ENCODE results near the gene RANBP17. TPM values are rescaled to one million over a fixed set of nuclear protein-coding genes. Genes with fewer than 3 reads are reported as not detected.

Gene RANBP17
- total RNA-seq (not detected), polyA plus RNA-seq (not detected)

DNA sequence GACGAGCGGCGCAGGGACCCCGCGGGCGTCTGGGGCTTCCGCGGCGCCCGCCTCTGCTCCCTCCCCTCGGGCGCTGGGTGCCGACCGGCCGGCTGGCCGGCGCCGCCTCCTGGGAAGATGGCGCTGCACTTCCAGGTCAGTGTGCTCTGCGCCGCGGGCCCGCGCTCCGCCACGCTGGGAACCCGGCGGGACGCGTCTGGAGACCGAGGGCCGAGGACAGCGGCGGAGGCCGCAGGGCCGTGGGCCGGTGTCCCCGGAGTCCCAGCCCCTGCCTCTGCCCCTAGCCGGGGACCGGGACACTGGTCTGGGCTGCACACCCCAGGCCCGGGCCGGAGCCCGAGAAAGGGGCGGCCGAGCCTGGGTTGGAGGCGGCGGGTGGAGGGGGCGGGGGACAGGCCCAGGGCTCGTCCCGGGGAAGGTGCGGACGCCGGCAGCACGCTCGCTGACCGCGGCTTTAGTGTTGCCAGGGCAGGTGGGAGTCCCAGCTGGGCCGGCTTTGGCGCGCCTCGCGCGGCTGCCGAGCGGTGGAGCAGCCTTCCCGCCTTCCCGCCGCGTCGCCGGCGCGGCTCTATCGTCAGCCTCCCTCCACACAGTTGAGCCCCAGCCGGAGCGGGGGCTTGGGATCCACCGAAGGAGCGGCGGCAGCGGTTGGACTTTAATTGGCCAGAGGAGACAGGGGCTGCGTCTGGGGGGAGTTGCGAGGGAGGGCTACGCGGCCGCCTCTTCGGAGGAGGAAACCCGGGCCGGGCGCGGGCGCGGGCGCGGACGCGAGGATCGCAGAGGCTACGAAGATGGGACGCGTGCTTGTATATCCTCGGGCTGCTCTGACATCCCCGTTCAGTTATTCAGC is at the start of gene RANBP17:
RANBP17 (plus strand) TSS at position 102 of the 850 bp plus-strand sequence.
- DNase-seq, result no peak
- no peak within 1 kb of the TSS for H3K27ac Mint-ChIP-seq
- peak within 1 kb of the TSS in 4 of 8 donors; percentile 2 to 67 (median 30) for H3K4me3 Mint-ChIP-seq
- no peak within 1 kb of the TSS for H3K27ac ChIP-seq (ENCODE audit: low read depth, low read length)
- ChIA-PET POLR2A (ENCODE audit: partially characterized antibody) (no interaction called here), CTCF (ENCODE audit: partially characterized antibody) (no interaction called here)
- H3K9me3 Mint-ChIP-seq, result peaks cover 6 to 55% (median 35%) of the 10 kb centered on the region in 8 donors
- H3K4me1 Mint-ChIP-seq, result peaks cover 0 to 6% (median 3%) of the 10 kb centered on the region in 4 donors
- peaks cover 25 to 35% of the 10 kb centered on the region in 2 donors for H3K27me3 Mint-ChIP-seq
- intact Hi-C loops (cut with micrococcal nuclease), result no loop called here
- H3K27me3 ChIP-seq (ENCODE audit: insufficient read depth, low read length), result no peaks in the 10 kb centered on the region
- H3K4me3 ChIP-seq (ENCODE audit: low read length in 2 of 2), result no peak within 1 kb of the TSS
- H3K4me1 ChIP-seq (ENCODE audit: insufficient read depth, low read length), result no peaks in the 10 kb centered on the region
- no peaks in the 10 kb centered on the region for H3K36me3 ChIP-seq (ENCODE audit: insufficient read depth, low read length)
- peaks cover 0 to 8% of the 10 kb centered on the region in 2 donors for H3K9me3 ChIP-seq (ENCODE audit: control insufficient read depth in 1 of 2, low read length in 2 of 2)
- H3K36me3 Mint-ChIP-seq, result peaks cover 11 to 14% of the 10 kb centered on the region in 2 donors

DNA sequence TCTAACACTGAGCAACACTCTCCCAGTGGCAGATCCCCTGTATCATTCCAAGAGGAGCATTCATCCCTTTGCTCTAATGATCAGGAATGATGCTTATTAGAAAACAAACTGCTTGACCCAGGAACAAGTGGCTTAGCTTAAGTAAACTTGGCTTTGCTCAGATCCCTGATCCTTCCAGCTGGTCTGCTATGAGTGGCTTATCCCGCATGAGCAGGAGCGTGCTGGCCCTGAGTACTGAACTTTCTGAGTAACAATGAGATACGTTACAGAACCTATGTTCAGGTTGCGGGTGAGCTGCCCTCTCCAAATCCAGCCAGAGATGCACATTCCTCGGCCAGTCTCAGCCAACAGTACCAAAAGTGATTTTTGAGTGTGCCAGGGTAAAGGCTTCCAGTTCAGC is 48.6 kb upstream of the RANBP17 start:
- peaks cover 0 to 2% (median 0%) of the 10 kb centered on the region in 8 donors for H3K9me3 Mint-ChIP-seq
- no peaks in the 10 kb centered on the region for H3K4me1 ChIP-seq (ENCODE audit: insufficient read depth, low read length)
- no peaks in the 10 kb centered on the region for H3K9me3 ChIP-seq (ENCODE audit: control insufficient read depth in 1 of 2, low read length in 2 of 2)
- no peak for DNase-seq
- ChIA-PET POLR2A (ENCODE audit: partially characterized antibody) (no interaction called here), CTCF (ENCODE audit: partially characterized antibody) (no interaction called here)
- H3K4me3 ChIP-seq (ENCODE audit: low read length in 2 of 2), result no peak overlapping the region
- no peak overlapping the region for H3K27ac ChIP-seq (ENCODE audit: low read depth, low read length)
- no peaks in the 10 kb centered on the region for H3K36me3 ChIP-seq (ENCODE audit: insufficient read depth, low read length)
- no peaks in the 10 kb centered on the region for H3K27me3 ChIP-seq (ENCODE audit: insufficient read depth, low read length)
- H3K4me1 Mint-ChIP-seq, result no peaks in the 10 kb centered on the region
- intact Hi-C loops (cut with micrococcal nuclease), result no loop called here
- H3K27ac Mint-ChIP-seq, result no peak overlapping the region
- H3K27me3 Mint-ChIP-seq, result peaks cover 10 to 12% of the 10 kb centered on the region in 2 donors
- H3K36me3 Mint-ChIP-seq, result no peaks in the 10 kb centered on the region
- no peak overlapping the region for H3K4me3 Mint-ChIP-seq

DNA sequence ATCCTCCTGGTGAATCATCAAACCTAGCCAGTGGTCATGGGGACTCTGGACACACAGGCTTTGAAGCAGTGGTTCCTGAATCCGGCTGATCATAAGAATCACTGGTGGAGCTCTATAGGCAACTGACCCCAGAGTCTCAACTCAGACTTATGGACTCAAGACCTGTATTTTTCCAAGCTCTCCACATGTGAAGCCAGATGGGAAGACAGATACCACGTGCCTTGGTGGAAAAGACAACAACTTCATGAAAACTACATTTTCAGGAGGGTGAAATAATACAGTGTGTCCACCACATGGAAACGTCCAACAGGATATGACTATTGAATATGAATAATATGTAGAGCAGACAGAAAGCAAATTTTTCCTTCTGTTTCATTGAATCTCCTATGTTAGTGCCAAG is 44.6 kb upstream of the RANBP17 start:
- Histone ChIP-seq H3K36me3 (ENCODE audit: insufficient read depth, low read length) (no peaks in the 10 kb centered on the region), H3K27ac (ENCODE audit: low read depth, low read length) (no peak overlapping the region), H3K4me1 (ENCODE audit: insufficient read depth, low read length) (no peaks in the 10 kb centered on the region), H3K4me3 (ENCODE audit: low read length in 2 of 2) (no peak overlapping the region), H3K9me3 (ENCODE audit: control insufficient read depth in 1 of 2, low read length in 2 of 2) (no peaks in the 10 kb centered on the region), H3K27me3 (ENCODE audit: insufficient read depth, low read length) (no peaks in the 10 kb centered on the region)
- Mint-ChIP-seq H3K36me3 (no peaks in the 10 kb centered on the region), H3K4me1 (no peaks in the 10 kb centered on the region), H3K27ac (no peak overlapping the region), H3K4me3 (no peak overlapping the region), H3K27me3 (peaks cover 2 to 4% of the 10 kb centered on the region in 2 donors), H3K9me3 (no peaks in the 10 kb centered on the region)
- no peak for DNase-seq
- intact Hi-C loops (cut with micrococcal nuclease), result no loop called here
- ChIA-PET POLR2A (ENCODE audit: partially characterized antibody) (no interaction called here), CTCF (ENCODE audit: partially characterized antibody) (no interaction called here)

DNA sequence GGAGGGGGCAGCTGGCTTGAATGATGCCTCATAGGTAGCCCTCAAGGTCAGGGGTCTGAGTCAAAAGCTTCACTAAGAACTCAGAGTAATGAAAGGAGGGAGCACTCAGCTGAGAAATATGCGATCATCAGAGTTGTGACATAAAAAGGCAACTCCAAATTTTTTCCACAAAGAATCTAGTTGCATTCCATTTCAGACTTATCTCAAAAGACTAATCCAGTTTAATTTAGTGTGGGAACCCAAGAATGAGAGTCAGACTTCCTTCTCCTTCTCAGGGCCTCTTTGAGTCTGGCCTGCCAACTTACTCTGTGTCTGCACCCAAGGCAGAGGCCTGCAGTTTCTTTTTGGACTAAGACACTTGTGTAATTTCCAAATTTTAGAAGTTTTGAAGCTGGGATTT is 43.6 kb upstream of the RANBP17 start:
- intact Hi-C loops (cut with micrococcal nuclease), result no loop called here
- H3K36me3 ChIP-seq (ENCODE audit: insufficient read depth, low read length), result no peaks in the 10 kb centered on the region
- CTCF ChIA-PET (ENCODE audit: partially characterized antibody), result no interaction called here
- Mint-ChIP-seq H3K4me1 (no peaks in the 10 kb centered on the region), H3K9me3 (peaks cover 0 to under 1% (median 0%) of the 10 kb centered on the region in 8 donors), H3K4me3 (no peak overlapping the region), H3K27me3 (no peaks in the 10 kb centered on the region), H3K27ac (no peak overlapping the region), H3K36me3 (no peaks in the 10 kb centered on the region)
- no peaks in the 10 kb centered on the region for H3K27me3 ChIP-seq (ENCODE audit: insufficient read depth, low read length)
- no peak overlapping the region for H3K4me3 ChIP-seq (ENCODE audit: low read length in 2 of 2)
- H3K27ac ChIP-seq (ENCODE audit: low read depth, low read length), result no peak overlapping the region
- DNase-seq, result no peak
- no peaks in the 10 kb centered on the region for H3K4me1 ChIP-seq (ENCODE audit: insufficient read depth, low read length)
- no peaks in the 10 kb centered on the region for H3K9me3 ChIP-seq (ENCODE audit: control insufficient read depth in 1 of 2, low read length in 2 of 2)
- POLR2A ChIA-PET (ENCODE audit: partially characterized antibody), result no interaction called here

DNA sequence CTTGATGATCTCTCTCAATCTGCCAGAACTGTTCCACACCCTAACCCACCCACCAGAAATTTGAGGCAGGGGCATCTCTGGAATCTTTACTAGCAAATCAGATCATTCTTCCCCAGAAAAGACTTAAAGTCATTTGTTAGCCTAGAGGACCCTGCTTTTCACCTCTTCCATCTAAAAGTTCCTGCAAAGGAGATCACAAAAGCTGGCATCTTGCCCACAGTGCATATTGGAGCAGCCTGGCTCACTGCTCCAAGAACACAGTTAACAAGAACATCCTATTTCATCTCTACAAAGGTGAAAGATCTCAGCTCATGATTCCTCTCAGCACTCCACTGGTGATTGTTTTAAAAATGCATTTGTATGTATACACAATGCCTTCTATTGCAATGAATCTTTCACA is 42.0 kb upstream of the RANBP17 start:
- CTCF ChIA-PET (ENCODE audit: partially characterized antibody), result no interaction called here
- no peak for DNase-seq
- Mint-ChIP-seq H3K4me1 (no peaks in the 10 kb centered on the region), H3K27ac (no peak overlapping the region), H3K36me3 (no peaks in the 10 kb centered on the region), H3K9me3 (peaks cover 0 to 2% (median 0%) of the 10 kb centered on the region in 8 donors), H3K27me3 (no peaks in the 10 kb centered on the region), H3K4me3 (no peak overlapping the region)
- no peaks in the 10 kb centered on the region for H3K4me1 ChIP-seq (ENCODE audit: insufficient read depth, low read length)
- POLR2A ChIA-PET (ENCODE audit: partially characterized antibody), result no interaction called here
- no peak overlapping the region for H3K27ac ChIP-seq (ENCODE audit: low read depth, low read length)
- H3K9me3 ChIP-seq (ENCODE audit: control insufficient read depth in 1 of 2, low read length in 2 of 2), result no peaks in the 10 kb centered on the region
- intact Hi-C loops (cut with micrococcal nuclease), result no loop called here
- H3K36me3 ChIP-seq (ENCODE audit: insufficient read depth, low read length), result no peaks in the 10 kb centered on the region
- no peaks in the 10 kb centered on the region for H3K27me3 ChIP-seq (ENCODE audit: insufficient read depth, low read length)
- H3K4me3 ChIP-seq (ENCODE audit: low read length in 2 of 2), result no peak overlapping the region

DNA sequence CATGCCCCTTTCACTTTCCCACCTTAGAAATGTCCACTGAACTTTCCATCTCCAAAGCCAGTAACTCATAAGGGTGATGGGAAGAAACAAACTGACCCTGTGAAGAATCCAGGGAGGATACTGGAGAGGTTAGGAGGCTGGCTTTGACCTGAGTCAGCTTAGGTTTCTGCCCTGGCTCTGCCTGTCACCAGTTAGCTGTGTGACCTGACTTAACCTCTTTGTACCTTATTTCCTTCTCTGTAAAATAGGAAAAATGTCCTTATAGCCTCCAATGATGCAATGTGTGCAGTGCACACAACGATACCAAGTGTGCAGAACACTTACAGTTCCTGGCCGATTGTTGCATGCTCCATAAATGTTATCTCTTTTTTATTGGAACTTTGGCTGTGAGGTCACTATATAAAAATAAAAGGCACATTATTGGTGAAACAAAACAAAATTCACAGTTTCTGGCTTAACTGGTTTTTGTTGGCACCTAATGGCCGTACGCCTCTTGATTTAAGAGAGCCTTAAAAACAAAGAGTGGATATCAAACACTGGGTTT is 40.5 kb upstream of the RANBP17 start:
- Histone ChIP-seq H3K4me1 (ENCODE audit: insufficient read depth, low read length) (no peaks in the 10 kb centered on the region), H3K27me3 (ENCODE audit: insufficient read depth, low read length) (no peaks in the 10 kb centered on the region), H3K9me3 (ENCODE audit: control insufficient read depth in 1 of 2, low read length in 2 of 2) (no peaks in the 10 kb centered on the region), H3K27ac (ENCODE audit: low read depth, low read length) (no peak overlapping the region), H3K36me3 (ENCODE audit: insufficient read depth, low read length) (no peaks in the 10 kb centered on the region), H3K4me3 (ENCODE audit: low read length in 2 of 2) (no peak overlapping the region)
- Mint-ChIP-seq H3K27ac (no peak overlapping the region), H3K27me3 (no peaks in the 10 kb centered on the region), H3K4me1 (no peaks in the 10 kb centered on the region), H3K9me3 (peaks cover 0 to 2% (median 0%) of the 10 kb centered on the region in 8 donors), H3K36me3 (no peaks in the 10 kb centered on the region), H3K4me3 (no peak overlapping the region)
- no peak for DNase-seq
- intact Hi-C loops (cut with micrococcal nuclease), result no loop called here
- ChIA-PET POLR2A (ENCODE audit: partially characterized antibody) (no interaction called here), CTCF (ENCODE audit: partially characterized antibody) (no interaction called here)

DNA sequence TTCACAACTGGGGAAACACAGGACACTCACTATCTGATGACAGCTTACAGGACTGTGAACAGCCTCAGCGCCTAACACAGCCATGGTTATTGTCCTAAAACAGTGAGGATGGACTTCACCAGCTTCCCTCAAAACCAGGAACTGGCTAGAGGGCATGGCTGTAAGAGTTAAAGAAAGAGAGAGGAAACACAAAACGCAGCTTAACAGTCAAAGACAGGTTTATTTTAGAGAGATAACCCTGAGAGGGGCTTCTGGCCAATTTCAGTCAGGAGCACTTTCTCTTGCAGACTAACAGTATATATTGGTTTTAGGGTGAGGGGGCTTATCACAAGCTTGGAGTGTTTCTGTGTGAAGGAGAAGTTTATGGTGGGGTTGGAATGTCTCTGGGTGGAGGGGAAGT is 35.7 kb upstream of the RANBP17 start:
- Mint-ChIP-seq H3K9me3 (peaks cover 0 to 2% (median 0%) of the 10 kb centered on the region in 8 donors), H3K36me3 (no peaks in the 10 kb centered on the region), H3K4me1 (no peaks in the 10 kb centered on the region), H3K4me3 (no peak overlapping the region), H3K27me3 (no peaks in the 10 kb centered on the region), H3K27ac (no peak overlapping the region)
- H3K9me3 ChIP-seq (ENCODE audit: control insufficient read depth in 1 of 2, low read length in 2 of 2), result no peaks in the 10 kb centered on the region
- DNase-seq, result no peak
- no peak overlapping the region for H3K27ac ChIP-seq (ENCODE audit: low read depth, low read length)
- H3K36me3 ChIP-seq (ENCODE audit: insufficient read depth, low read length), result no peaks in the 10 kb centered on the region
- ChIA-PET CTCF (ENCODE audit: partially characterized antibody) (no interaction called here), POLR2A (ENCODE audit: partially characterized antibody) (no interaction called here)
- no peak overlapping the region for H3K4me3 ChIP-seq (ENCODE audit: low read length in 2 of 2)
- no peaks in the 10 kb centered on the region for H3K27me3 ChIP-seq (ENCODE audit: insufficient read depth, low read length)
- no peaks in the 10 kb centered on the region for H3K4me1 ChIP-seq (ENCODE audit: insufficient read depth, low read length)
- intact Hi-C loops (cut with micrococcal nuclease), result no loop called here
